RPMI8226 (cell line): ENCODE data around the gene LRRC9.
"Not testable (repeated sequence)": the region's sequence is repeated elsewhere in the genome, so short reads cannot be mapped to it uniquely, and the experiment has no call there.

Source experiments
- DNase-seq: peaks from one replicate; pipeline ENCODE4 v3.0.0-alpha.2; 2015

LRRC9 gene

GRCh38 chr14:59959668-59960067, 39.7 kb downstream of the LRRC9 start:
- DNase-seq: no peak

DNA sequence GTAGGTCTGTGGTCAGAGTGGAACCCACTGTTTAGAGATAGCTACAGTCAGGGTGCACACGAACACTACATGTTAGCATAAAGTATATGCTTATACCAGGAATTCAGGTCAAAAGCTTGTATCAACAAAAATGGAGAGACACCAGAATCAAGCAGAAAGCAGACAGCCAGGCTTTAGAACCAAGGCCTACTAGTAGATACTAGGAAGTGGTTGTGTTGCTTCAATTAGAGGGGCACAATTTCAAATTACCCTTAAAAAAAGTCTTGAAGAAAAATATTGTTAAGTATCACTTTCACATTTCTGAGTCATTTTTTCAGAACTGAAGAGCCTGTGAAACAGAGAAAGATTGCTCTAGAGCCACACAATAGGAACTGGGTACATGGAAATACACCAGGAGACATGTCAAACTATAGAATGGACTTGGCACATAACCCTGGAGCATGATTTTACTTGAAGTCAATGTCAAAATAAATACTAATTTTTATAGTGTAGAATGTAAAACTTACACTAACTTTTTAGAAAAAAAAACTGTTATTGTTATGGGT, 41.6 kb downstream of the LRRC9 start:
- DNase-seq: no peak

DNA sequence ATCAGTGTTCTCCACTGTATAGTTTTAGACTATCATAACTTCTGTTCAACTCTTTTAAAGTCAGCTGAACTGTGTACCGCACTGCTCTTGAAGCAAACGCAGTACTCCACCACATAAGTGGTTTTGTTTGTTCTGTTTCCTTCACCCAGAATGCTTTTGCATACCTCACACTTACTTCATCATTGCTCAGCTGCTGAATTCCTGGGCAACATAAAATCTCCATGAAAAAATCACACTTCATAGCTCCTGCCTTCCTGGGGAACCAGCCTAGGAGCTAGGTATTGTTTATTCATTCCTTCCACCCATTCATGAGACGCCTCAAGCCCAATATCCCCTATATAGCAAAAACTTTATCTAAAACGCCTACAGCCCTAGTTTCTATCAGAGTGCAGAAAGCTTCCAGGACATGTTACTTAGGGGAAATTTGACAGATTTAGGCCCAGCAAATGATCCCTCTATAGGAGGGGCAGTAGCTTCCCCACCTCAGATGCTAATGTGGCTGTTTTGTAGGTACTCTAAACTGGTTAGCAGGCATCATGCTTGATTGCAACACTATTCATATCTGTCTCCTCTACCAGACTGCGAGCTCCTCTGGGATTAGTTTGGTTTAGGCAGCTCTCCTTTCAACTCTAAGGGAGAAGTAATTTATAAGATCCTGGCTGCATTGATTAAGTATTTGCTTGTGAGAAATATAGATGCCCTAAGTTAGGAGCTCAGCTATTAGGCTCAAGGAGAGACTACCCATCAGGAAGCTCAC, 44.5 kb downstream of the LRRC9 start:
- DNase-seq: no peak

GRCh38 chr14:59969319-59969718, 49.4 kb downstream of the LRRC9 start:
- no peak for DNase-seq

- DNase-seq: no peak
Measured at GRCh38 chr14:59981564-59981963, 61.6 kb downstream of the LRRC9 start.

GRCh38 chr14:59983048-59983447, 63.1 kb downstream of the LRRC9 start:
- no peak for DNase-seq

- no peak for DNase-seq
Measured at GRCh38 chr14:59986556-59987059, 66.7 kb downstream of the LRRC9 start.

DNA sequence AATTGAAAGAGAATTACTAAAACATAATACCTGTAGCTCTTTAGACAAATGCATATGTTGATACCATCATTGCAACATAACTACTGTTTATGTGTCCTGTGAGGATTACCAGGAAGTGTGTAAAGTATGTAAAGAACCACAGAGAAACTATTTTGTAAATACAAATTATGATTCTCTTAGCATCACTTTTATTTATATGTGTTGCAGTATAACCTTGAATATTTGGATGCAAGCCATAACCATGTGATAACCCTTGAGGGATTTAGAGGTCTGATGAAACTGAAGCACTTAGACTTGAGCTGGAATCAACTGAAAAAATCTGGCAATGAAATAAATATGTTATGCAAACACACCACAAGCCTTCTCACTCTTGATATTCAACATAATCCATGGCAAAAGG, 77.5 kb downstream of the LRRC9 start:
- DNase-seq: no peak

DNA sequence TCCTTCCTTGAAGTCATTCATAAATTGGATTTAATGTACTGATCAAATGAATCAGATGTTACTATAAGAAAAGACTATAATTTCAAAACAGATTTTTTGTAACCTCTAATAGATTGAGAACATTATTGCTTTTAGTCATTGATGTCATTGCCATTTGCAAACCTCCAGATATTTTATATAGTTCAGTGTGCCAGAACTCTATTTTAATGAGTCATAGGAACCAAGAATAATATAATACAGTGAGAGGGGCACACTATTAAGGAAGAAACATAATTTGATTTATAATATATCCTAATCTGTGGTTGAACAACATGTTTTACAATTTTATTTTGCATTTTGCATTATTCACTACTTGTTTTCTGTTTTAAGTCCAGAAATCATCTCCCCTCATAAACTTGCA, 78.0 kb downstream of the LRRC9 start:
- no peak for DNase-seq

DNA sequence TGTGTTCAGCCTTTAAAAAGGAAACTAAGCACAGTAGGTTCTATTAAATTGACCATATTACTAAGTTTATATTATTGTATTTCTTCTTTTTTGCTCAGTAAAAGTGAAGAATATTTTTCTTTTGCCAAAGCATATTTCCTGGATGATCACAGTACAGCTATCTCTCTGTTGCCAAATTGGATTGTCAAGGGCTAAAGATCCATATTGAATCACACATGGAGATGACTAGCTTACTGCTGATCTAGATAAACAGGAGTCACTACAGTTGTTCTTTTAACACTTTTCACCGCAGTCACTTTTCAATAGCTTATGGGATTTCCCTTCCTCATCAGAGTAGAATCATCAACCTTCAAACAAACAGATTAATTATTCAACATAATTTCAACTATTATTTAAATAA, 78.6 kb downstream of the LRRC9 start:
- DNase-seq: no peak

DNA sequence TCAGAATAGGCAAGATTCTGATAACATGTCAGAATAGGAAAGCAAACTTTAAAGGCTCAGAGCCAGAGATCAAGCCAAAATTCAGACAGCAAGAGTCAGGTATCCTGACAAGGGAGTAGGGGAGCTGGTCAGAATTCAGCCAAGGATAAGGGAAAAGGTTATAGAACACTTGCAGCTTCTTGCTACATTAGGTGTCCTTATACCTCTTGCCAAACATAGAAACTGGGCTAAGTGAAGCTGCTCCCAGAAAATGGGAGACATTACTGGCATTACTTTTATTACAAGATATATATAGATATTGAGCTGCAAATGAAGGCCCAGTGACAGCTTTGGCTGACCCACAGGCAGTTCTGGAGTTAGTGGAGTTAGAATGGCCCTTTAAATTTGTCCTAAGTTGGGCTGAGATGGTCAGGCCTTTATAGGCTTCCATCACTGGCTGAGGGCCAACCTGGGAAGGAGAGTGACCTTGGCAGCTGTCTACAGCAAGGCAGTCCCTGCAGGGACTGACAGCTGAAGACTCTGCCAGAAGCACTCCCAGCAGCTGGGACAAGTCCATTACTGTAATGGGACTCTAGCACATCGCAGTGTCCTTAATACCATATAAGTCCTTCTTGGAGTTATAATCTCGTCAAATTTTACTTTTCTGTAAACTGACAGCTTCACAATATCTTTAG, 83.0 kb downstream of the LRRC9 start:
- no peak for DNase-seq

GRCh38 chr14:60003991-60004390, 84.0 kb downstream of the LRRC9 start:
- DNase-seq: no peak

DNA sequence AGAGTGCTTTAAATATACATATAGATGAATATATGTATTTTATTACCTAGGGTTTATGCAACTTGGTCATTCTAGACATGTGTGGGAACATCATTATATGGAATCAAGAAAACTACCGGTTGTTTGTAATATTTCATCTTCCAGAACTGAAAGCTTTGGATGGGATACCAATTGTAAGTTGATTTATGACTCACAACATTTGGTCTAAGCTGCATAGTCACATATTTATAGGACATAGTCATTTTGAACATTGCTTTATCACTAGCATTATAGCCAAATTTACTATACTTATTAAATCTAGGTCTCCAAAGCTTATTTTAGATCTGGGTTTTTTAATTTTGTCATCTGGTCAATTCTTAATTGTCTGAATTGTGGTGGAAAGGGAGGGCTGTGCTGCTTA, 88.1 kb downstream of the LRRC9 start:
- no peak for DNase-seq

GRCh38 chr14:60010263-60010662, 90.3 kb downstream of the LRRC9 start:
- DNase-seq: not testable (repeated sequence)

DNA sequence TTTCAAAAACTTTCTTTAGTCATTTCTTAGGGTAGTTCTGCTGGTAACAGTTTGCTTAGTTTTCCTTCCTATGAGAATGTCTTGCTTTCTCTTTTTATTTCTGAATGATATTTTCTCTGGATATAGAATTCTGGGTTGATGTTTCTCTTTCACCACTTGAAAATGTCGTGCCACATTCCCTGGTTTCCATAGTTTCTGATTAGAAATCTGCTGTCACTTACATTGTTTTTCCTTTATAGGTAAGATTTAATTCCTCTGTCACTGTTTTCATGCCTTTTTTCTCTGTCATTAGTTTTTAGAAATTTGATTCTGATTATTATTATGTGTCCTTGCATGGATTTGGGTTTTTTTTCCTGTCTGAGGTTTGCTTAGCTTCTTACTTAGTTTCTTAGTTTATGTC, 94.5 kb downstream of the LRRC9 start:
- DNase-seq: no peak

GRCh38 chr14:60021619-60022018, 101.7 kb downstream of the LRRC9 start:
- DNase-seq: no peak

- no peak for DNase-seq
Measured at GRCh38 chr14:60025571-60025970, 105.6 kb downstream of the LRRC9 start.

GRCh38 chr14:60035177-60035576, 115.2 kb downstream of the LRRC9 start:
- no peak for DNase-seq

- DNase-seq: not testable (repeated sequence)
Measured at GRCh38 chr14:60047976-60048375, 128.0 kb downstream of the LRRC9 start.

GRCh38 chr14:60051721-60052221, 131.8 kb downstream of the LRRC9 start:
- DNase-seq: no peak

DNA sequence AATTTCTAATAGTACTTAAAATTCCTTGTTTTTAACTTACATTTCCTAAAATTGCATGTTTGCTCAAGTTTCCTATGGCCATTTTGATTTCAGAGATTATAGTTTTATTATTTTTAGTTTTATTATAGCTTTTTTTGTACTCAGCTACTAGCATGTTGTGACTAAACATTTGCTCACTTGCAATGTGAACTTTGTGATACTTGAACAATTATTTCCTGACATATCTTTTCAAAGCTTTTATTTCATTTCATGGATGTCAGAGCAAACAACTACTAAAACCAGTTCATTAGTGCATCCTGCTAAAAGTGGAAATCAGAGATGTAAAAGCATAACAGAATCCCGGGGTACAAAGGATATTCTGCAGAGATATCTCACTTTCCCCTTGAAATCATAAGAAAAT, 138.1 kb downstream of the LRRC9 start:
- no peak for DNase-seq

GRCh38 chr14:60061371-60061770, 141.4 kb downstream of the LRRC9 start:
- DNase-seq: no peak

DNA sequence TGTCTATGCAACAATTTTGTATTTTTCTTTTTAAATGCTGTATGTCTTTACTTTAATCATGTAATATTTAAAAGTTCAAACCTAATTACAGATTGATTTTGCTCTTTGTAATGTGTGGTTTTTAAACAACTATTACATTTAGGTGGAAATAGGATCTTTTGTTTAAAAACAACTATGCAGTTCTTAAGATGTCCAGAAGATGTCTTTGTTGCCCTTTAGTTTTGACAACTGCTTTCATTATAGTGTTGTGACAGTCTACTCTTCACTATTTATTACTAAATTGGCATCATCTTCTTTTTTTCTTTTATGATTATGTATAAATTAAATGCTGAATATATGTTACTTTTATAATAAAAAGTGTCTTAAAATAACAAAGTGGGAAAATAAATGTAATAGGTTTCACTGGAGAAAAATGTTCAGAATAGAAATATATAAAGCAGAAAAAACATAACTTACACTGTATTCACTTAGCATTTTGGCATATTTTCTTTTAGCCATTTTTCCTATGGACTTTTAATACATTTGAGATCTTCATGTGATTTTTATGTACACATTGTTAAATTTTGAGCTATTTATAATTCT, 144.6 kb downstream of the LRRC9 start:
- no peak for DNase-seq

DNA sequence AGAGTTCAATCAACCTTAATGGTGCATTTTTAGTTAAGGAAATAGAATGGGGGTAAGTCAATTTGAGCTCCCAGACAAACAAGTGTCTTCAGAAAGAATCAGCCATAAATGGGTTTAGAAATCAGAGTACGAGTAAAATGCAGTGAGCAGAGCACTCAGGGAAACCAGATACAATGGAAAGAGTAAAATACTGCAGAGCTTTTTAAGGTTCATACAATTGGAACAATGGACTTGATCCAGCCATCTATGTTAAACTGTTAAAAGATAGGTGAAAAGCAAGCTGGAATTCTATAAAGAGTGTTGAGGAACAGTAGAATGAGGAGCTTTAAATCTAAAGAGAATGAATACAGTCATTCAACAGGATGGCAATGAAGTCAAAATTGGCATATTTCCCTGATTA, 147.9 kb downstream of the LRRC9 start:
- DNase-seq: no peak
